Fibroblast of skin of abdomen (primary cell): ENCODE results near the gene LHX4.
"Not testable (repeated sequence)": the region's sequence is repeated elsewhere in the genome, so short reads cannot be mapped to it uniquely, and the experiment has no call there.

ENCODE experiments used
- DNase-seq: peaks from one replicate; pipeline ENCODE4 v3.0.0-alpha.2; 2013

The LHX4 gene

DNA sequence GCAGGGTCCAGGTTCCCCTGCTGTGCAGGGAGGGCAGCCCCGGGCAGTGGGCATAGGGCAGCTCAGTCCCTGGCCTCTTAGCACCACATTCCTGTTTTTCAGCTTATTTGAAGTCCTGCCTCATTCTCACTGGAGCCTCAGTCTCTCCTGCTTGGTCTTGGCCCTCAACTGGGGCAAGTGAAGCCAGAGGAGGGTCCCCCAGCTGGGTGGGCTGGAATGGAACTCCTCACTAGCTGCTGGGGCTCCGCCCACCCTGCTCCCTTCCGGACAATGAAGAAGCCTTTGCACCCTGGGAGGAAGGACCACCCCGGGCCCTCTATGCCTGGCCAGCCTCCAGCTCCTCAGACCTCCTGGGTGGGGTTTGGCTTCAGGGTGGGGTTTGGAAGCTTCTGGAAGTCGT is 32.8 kb upstream of the LHX4 start:
- no peak for DNase-seq

DNA sequence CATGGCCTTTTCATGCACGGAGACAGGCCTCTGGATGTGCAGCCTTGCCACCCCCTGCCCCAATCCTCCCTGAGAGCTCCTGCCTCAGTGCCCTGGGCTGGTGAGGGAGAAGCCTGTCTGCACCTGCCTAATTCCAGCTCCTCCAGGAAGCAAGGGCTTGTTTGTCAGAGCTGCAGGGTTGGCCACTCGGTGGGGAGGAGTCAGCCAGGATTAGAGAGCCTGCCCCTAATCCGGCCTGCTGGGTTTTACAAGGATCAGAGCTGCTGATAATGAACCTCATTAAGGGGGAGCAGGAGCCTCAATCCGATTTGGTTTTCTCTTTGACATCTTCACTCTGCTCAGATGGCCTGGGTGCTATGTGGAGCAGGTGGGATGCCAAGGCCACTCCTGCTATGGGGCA is 31.9 kb upstream of the LHX4 start:
- no peak for DNase-seq

DNA sequence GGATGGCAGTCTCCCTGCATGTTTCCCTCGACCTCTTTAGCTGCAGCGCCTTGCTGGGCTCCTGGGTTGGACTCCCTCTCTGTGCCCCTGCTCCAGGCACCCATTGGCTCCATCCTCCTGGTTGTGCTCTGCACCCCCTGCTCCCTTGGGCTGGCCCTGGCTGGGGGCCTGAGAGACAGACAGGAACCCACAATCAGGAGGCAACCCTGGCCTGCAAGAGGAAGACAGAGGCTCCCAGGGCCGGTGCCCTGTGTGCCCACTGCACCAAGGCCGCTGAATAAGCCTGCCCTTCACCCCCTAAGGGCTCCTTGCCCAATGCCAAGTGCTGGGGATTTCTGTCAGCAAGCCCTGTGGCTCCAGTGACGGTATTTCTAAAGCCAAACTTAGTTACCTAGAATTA is 31.5 kb upstream of the LHX4 start:
- DNase-seq: no peak

DNA sequence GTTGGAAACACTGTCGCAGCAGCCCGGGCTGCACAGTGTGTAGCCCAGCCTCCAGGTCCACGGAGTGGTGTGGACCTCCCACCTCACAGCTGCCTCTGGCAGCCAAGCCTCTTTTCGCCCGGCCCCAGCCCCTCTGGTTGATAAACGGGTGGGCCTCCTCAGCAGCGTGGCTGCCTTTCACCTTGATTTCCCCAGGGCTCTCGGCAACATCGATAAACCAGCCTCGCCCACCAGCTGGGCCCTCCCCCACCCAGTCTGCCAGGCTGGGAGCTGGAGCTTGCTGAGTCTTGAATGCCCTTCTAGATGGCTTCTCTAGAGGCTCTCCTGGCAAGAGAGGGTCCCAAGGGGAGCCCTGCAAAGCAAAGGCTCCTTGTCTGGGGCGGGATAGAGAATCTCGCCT is 31.0 kb upstream of the LHX4 start:
- DNase-seq: no peak

DNA sequence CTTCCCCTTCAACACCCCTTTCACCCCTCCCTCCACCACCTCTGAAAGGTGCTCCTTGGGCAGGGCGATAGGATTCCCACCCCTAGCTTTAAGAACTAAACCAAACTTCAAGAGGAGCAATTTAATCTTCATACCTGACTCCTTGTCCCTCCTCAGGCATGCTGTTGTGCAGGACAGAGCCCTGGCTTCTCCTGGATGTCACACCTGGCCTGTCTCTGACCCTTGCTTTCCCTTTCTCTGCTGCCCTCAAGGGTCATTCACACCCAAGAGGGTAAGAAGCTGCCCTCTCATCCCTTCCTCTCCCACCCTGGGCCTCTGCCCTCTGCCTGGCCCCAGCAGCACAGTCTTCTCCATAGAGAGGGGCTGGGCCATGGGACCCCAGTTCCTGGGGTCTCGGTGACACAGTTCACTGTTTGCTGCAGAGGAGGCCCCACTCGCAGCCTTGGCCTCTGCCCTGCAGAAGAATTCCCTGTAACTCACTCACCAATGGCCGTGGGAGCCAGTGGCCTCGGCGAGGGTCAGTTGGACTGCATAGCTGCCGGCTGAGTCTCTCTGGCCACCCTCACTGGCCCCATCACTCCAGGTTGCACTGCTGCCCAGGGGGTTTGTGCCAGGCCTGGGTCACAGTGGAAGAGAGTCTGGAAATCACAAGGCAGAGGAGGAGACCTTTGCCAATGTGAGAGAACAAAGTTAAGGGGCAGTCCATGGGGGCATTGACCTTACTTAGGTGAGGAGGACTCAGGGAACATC is 28.4 kb upstream of the LHX4 start:
- DNase-seq: no peak

DNA sequence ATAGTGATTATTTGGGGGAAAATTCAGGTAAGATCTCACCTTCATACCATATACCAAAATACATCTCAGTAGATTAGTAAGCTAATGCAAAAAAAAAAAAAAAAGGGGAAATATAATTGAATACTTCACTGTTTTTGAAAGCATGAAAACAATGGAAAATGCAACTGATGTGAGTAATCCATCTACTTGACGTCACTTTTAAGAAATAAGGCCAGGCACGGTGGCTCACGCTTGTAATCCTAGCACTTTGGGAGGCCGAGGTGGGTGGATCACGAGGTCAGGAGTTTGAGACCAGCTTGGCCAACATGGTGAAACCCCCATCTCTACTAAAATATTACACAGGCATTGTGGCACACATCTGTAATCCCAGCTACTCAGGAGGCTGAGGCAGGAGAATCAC is 27.5 kb upstream of the LHX4 start:
- not testable (repeated sequence) for DNase-seq

DNA sequence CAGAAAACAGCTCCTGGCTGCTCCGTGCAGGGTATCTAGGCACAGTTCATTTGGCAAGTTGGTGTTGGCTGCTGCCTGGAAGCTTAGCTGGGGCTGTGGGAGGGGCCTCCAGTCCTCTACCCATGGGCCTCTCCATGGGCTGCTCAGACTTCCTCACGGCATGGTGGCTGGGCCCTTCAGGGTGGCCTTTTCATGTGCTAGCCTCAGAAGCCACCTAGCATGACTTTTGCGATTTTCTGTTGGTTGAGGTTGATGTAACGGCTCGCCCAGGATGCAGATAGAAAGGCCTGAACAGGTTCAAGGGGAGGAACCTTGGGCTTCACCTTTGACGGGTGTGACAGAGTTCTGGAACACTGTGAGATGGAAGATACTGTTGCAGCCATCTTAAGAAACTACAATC is 25.8 kb upstream of the LHX4 start:
- no peak for DNase-seq

DNA sequence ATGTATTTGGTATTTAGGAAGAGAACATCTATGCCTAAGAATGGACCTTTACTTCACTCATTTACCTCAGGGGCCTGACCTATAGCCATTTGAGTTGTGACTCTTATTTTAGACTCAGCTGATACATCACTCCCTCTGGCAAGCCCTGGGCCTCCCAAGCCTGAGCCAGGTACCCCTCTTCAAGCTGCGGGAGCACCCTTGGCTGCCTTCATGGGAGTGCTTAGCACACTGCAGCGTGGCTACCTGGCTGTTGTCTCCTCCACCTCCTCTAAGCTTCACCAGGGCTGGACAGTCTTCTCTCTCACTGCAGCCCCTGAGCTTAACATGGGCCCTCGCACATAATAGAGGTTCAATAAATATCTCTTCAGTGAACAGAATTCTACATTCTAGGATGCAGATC is 23.5 kb upstream of the LHX4 start:
- no peak for DNase-seq

DNA sequence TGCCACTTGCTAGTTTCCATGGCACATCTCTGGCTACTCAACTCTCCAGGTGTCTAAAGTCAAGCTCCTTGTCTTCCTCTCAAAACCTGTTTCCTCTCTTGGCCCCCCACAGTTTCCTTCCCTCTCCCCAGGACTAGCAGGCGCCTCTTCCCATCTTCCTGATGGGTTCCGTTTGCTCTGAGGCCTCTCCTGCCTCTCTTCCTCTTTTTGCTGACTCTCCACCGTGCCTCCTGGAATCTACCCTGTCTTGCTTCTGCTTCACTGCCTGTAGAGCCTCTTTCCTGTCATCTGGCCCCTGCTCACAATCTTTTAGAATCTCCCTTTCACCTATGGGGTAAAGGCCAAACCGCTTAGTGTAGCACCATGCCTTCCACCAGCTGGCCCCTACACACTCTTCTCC is 21.8 kb upstream of the LHX4 start:
- DNase-seq: no peak

DNA sequence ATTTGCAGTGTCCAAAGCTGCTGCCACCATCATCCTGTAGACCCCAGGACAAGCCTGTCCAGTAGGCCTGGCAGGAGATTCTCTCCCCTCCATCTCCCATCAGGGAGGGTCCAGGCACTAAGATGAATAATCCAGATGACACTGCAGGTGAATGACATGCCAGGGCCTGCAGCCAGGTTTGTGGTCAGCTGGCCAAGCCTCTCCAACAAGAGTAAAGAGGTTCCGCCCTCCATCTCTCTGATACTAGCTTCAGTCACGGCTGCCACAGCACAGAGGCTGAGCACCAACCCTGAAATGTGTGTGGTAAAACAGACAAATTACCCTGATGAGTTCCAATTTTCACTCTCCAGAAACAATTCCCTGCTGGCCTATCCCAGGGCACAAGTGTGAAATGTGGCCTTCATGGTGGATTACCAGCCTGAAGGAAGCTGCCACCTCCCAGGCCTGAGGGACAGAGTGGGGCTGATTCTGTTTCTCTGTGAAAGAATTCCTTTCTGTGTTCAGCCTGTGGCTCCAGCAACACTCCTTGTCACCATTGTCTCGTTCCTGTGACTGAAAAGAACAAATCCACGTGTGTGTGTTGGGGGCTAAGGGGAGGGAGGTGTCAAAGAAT is 19.9 kb upstream of the LHX4 start:
- DNase-seq: no peak

DNA sequence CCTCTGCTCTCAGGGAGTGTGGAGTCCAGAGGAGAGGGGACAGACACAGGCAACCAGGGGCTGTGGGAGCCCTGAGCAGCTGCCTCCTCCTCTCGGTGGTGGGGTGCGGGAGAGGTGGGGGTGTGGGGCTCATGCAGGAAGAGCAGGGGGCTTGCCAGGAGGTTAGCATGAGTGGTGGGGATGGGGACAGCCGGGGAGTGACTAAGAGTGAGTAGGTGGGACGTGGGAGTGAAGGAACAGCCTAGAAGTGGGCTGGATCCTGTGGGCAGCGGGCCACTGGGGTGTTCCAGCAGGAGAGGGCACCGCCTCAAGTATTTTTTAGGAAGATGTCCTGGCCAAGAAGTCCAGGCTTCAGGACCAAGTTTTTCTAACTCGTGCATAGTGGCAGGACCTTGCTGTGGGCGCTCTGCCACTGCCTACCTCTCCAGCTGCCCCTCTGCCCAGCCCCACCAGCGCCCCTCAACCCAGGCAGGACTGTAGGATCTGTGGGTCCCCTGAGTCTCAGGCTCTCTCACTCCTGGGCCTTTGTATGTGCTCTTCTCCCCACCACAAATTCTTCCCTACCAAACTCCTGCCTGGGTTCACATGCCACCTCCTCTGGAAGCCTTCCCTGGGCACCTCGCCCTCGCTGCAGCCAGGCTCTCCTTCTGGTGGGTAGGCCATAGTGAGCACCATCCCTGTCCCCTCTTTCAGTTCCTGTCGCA is 18.8 kb upstream of the LHX4 start:
- DNase-seq: no peak

DNA sequence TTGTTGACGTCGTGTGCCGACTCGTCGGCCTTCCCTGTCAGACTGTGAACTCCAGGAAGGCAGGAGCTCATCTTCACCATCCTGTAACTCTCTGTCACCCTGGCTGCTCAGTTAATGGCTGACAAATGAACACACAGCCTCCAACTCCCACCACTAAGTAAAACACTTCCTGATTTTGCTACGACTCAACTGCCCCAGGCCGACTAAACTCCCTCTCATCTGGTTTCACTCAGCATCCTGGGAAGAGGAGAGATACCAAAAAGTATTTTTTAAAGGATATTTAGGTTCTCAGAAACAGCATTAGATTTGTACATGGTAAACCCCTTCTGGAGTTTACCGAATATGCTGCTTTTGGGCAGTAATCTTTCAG is 18.2 kb upstream of the LHX4 start:
- DNase-seq: no peak

DNA sequence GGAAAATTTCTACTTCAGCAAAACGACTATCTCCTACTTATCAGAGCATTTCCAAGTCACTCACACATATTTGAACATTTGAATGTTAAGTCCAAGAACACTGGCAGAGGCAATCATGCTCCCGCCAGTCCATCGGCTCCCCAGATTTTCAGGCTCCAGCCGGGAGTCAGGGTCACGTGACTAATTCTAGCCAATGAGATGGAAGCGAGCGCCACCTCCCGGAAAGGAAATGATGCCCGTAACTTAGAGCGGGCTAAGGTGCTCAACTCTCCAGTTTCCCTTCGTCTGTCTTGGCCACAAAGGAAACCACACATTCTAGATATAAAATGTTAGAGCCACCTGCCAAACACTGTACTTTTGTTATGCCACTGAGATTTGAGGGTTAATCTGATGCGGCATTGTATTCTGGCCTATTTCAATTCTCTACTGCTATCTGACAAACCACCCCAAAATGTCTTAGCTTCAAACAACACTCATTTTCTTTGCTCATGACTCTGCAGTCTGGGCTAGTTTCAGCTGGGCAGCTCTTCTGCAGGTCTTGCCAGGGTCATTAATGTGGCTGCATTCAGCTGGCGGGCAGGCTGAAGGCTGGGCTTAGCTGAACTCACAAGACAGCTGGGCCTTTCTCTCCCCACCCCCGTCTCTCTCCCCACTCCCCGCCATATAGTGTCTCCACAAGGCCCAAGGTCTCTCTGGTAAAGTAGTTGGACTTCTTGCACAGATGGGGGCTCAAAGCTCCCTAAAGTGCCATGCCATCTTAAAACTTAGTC is 16.5 kb upstream of the LHX4 start:
- DNase-seq: no peak

DNA sequence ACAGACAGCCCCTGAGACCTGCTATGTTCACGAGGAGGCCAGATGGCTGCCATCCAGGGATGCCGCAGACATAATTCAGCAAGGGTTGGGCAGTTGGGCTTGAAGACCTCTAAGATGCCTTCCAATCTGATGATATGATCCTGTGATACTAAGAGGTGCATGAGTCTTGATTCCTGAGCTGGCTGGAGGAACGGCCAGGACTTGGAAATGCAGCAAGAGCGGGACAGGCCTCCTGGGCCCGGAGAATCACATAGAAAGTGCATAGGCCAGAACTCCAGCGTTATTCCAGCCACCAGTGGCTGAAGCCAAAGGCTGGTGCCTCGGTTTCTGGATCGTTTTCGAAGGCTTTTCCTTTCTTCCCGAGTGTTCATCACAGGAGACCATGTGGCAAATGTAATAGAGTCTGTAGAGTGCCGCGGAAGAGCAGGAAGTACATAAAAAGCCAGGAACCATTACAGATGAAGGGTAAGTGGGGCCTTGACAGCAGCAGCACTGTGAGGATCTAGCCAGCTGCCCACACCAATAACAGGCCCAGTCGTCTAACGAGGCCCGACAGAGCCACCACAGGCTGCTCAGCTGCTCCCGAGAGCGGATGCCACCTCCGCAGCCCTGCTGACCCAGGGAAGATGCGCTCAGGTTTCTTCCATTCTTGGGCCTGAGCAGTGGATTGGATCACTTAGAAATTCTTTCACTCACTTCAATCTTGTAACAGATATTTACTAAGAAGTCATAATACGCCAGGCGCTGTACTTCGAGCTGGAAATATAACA is 14.0 kb upstream of the LHX4 start:
- DNase-seq: no peak

DNA sequence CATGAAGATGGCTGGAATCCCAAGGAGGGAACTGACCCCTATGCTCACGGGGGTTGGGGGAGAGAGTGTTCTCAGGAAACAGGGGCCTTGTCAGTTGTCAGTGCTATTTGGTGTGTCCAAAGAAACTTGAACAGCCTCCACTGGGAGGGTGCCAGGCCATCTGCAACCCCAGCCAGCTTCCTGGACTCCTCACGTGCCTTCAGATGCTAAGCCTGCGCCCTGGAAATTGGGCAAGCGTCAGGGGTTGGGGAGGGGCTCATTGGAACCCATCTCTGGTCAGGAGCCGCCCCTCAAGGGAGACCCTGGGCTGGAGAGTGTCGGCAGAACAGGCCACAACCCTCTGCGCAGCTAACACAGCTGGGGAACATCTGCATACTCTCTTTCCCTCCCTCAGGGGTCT is 13.1 kb upstream of the LHX4 start:
- DNase-seq: no peak

DNA sequence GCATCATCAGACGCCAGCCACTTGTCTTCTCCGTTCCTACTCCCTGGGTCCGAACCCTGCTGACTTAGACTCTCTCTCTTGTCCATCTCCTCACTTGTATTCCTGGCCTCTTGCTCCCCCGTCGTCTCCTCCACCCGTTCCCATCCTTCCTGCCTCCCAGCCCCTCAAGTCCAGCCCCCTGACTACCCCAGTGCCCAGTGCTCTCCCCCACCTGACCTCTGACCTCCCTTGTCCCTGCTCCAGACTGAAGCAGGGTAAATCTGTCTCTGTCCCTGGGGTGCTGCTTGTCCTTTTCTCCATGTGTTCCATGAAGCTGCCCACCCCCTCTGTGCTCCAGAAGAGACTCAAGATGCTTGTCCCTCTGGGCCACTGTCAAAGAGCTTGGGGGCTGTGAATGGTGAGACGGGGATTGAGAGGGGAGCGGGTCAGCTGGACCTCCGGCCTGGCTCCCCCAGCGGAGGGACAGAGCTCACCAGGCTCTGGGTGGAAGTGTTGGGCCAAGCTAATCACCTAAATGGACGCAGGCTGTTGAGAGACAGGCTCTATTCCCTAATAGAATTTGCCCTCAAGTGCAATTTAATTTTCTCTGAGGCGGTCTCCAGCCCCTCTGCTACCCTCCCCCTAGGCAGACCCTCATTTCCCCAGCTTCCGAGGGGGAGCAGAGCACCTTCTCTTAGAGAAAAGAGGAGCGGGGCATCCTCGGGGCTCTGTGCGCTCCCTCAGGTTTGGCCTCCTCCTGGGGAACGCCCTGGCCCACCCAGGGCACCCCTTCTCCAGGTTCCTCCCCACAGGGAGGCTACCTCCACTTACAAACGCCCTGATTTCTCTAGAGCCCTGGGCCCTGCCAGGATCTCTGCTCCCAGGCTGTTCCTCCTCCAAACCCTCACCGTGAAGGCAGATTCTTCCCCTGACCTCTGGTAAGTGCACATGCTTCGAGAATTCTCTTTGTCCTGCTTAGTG is 11.0 kb upstream of the LHX4 start:
- DNase-seq: no peak

DNA sequence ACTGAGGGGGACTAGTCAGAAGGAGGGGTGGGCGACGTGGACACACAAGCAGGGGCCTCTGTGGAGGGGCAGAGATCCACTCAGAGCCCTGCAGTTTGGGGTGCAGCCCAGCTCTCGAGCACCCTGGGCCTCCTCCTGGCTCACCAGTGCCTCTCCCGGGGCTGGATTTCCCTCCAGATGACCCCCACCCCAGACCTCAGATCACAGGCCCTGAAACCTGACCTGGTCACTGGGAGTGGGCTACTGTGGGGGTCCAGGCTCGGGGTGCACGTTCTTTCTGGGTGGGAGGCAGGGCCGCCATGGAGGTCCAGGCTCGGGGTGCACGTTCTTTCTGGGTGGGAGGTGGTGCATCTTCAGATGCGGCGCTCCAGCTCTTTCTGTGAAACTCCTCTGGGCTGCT is 10.3 kb upstream of the LHX4 start:
- no peak for DNase-seq

DNA sequence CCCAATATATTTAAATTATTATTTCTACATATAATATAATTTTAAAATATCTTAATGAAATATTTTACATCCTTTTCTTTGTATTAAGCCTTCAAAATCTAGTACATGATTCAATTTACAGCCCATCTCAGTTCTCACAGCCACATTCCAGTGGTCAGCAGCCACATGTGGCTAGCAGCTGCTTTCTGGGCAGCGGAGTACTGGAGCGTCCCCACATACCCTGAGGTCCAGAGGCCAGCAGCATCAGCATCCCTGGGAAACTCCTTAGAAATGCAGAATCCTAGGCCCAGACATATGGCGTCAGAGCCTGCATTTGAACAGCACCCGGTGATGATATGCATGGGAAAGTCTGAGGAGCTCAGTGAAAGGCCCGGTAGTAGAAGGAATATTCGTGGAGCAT is 8.6 kb upstream of the LHX4 start:
- DNase-seq: peak; percentile 52

DNA sequence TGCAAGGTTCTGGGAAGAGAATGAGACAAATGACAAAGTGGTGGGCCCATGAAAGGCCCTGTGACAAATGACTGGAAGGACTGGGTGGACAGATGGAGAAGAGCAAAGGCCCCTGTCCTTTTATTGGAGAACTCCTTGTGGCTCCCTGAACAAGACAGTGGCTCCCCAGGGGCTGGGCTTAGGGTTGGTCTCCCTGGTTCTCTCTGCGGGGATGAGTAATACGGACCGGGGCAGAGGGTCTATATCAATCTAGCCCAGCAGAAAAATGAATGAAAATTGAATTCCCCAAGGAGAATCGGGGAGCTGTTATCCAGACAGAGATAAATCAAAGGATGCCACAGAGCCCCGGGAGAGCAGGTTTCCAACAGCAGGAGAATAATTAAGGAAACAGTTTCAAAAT is 5.2 kb upstream of the LHX4 start:
- no peak for DNase-seq

DNA sequence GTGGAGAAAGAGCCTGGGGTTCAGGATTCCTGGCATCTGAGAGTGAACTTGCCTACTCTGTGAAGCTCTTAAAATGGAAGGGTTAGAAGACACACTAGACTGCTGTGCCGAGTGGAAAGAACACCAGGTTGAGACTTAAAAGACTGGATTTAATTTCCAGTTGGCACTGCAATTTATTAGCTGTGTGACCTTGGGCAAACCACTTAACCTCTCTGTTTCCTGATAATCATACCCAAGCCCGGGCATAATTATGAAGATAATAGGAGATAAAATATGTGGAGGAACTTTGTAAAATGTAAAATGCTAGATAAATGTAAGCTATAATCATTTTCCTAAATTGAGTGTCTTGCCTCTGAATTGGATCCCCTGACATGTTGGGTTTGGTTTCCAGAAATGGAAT is 4.7 kb upstream of the LHX4 start:
- DNase-seq: no peak

DNA sequence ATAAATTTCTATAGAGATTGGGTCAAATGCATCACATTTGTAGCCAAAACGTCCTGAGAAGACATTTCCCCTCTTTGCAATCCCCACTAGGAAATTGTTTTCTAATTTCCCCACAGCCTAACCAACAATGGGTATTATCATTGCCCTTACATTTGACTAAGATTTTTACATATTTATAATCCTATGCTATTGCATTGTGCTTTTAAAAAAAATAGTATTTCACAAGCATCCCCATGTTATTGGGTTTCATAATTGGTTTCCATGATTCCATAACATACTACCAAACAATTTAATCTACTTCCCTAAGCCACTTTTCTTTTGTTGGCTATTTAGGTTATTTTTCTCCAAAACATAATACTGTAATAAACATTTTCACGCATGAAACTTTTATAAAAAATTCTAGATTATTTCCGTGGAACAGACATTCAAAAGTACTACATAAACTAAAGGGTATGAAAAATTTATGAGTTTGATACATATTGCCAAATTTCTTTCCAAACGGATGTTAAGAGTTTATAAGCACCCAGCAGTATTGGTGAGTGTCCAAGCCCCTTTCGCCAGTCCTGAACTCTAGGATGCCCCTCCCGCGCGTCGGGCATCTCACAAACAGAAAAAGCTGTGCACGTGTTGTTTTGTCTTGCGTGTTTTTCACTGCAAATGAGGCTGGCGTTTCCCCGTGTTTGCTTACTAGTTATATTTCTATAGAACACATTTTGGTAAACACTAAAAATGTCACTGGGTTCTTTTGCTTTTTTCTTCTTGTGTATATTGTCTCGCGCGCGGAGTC is 2.0 kb upstream of the LHX4 start:
- DNase-seq: no peak
